Neural progenitor cell (in vitro differentiated cells): ENCODE data around the gene HTR7.

Experiments
- EZH2 ChIP-seq: fragments of 200-600 bp; sonication (generic); IDR thresholded peaks from 2 replicates; pipeline ENCODE4 v1.6.1; 2017; ENCODE audit warnings: antibody characterized with exemption, mild to moderate bottlenecking, moderate library complexity
- EZH2phosphoT487 ChIP-seq: fragments of 200-600 bp; sonication (generic); IDR thresholded peaks from 2 replicates; pipeline ENCODE4 v1.6.1; 2017; ENCODE audit warnings: antibody characterized with exemption
- TF ChIP-seq, protein P1 (sequence below): fragments of 200-600 bp; sonication (generic); IDR thresholded peaks from 2 replicates; pipeline ENCODE4 v1.5.1; 2017; ENCODE audit warnings: antibody characterized with exemption, mild to moderate bottlenecking

- TF ChIP-seq EZH2 (no peak), EZH2phosphoT487 (no peak)
- TF ChIP-seq, protein P1, sequence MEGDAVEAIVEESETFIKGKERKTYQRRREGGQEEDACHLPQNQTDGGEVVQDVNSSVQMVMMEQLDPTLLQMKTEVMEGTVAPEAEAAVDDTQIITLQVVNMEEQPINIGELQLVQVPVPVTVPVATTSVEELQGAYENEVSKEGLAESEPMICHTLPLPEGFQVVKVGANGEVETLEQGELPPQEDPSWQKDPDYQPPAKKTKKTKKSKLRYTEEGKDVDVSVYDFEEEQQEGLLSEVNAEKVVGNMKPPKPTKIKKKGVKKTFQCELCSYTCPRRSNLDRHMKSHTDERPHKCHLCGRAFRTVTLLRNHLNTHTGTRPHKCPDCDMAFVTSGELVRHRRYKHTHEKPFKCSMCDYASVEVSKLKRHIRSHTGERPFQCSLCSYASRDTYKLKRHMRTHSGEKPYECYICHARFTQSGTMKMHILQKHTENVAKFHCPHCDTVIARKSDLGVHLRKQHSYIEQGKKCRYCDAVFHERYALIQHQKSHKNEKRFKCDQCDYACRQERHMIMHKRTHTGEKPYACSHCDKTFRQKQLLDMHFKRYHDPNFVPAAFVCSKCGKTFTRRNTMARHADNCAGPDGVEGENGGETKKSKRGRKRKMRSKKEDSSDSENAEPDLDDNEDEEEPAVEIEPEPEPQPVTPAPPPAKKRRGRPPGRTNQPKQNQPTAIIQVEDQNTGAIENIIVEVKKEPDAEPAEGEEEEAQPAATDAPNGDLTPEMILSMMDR: no peak
These were observed 21.2 kb upstream of the HTR7 start for GRCh38 chr10:90879062-90879461.
